ENCODE measurements around the gene SELENOM.

The SELENOM gene

GRCh38 chr22:31153357-31153756 lies 46.0 kb upstream of the SELENOM start:
- no peak overlapping the region for H3K4me2 ChIP-seq (ENCODE audit: insufficient read depth, low read length)
- H3K27ac ChIP-seq (ENCODE audit: low read length) = no peak overlapping the region
- no peak overlapping the region for H3K4me3 ChIP-seq (ENCODE audit: low read depth in 1 of 2, low read length in 2 of 2)
- H3K36me3 ChIP-seq (ENCODE audit: insufficient read depth, low read length) = no peaks in the 10 kb centered on the region
- H2AFZ ChIP-seq (ENCODE audit: low read depth, low read length) = no peak overlapping the region
- ATAC-seq (ENCODE audit: insufficient read depth, low read depth) (no peak), DNase-seq (no peak)
- no peak overlapping the region for H3K9ac ChIP-seq (ENCODE audit: low read depth, low read length)
- H3K4me1 ChIP-seq (ENCODE audit: insufficient read depth, low read length) = no peaks in the 10 kb centered on the region
- no peaks in the 10 kb centered on the region for H3K9me3 ChIP-seq (ENCODE audit: insufficient read depth, low read length, severe bottlenecking)
- no peaks in the 10 kb centered on the region for H3K79me2 ChIP-seq (ENCODE audit: insufficient read depth, low read length)
- H4K20me1 ChIP-seq (ENCODE audit: insufficient read depth, low read length) = no peaks in the 10 kb centered on the region
- peaks cover 3% of the 10 kb centered on the region for H3K27me3 ChIP-seq (ENCODE audit: insufficient read depth, low read length, poor library complexity)
- TF ChIP-seq EZH2 (IDR thresholded peaks at IDR 0.05; ENCODE audit: borderline replicate concordance, low read depth, low read length, severe bottlenecking) = no peak
- TF ChIP-seq CTCF (IDR thresholded peaks at IDR 0.05; ENCODE audit: borderline replicate concordance, extremely low read depth, low read length, poor library complexity, severe bottlenecking) = no peak

- H3K27ac ChIP-seq (ENCODE audit: low read length) = no peak overlapping the region
- DNase-seq = no peak
- H3K27me3 ChIP-seq (ENCODE audit: insufficient read depth, low read length, poor library complexity) = peaks cover 3% of the 10 kb centered on the region
- H3K9ac ChIP-seq (ENCODE audit: low read depth, low read length) = no peak overlapping the region
- H3K4me2 ChIP-seq (ENCODE audit: insufficient read depth, low read length) = no peak overlapping the region
- H3K79me2 ChIP-seq (ENCODE audit: insufficient read depth, low read length) = no peaks in the 10 kb centered on the region
- H3K4me1 ChIP-seq (ENCODE audit: insufficient read depth, low read length) = no peaks in the 10 kb centered on the region
- no peak overlapping the region for H2AFZ ChIP-seq (ENCODE audit: low read depth, low read length)
- TF ChIP-seq EZH2 (IDR thresholded peaks at IDR 0.05; ENCODE audit: borderline replicate concordance, low read depth, low read length, severe bottlenecking) (no peak), CTCF (IDR thresholded peaks at IDR 0.05; ENCODE audit: borderline replicate concordance, extremely low read depth, low read length, poor library complexity, severe bottlenecking) (no peak)
- peaks cover 3% of the 10 kb centered on the region for H3K9me3 ChIP-seq (ENCODE audit: insufficient read depth, low read length, severe bottlenecking)
- no peaks in the 10 kb centered on the region for H3K36me3 ChIP-seq (ENCODE audit: insufficient read depth, low read length)
- ATAC-seq (ENCODE audit: insufficient read depth, low read depth) = no peak
- no peak overlapping the region for H3K4me3 ChIP-seq (ENCODE audit: low read depth in 1 of 2, low read length in 2 of 2)
- no peaks in the 10 kb centered on the region for H4K20me1 ChIP-seq (ENCODE audit: insufficient read depth, low read length)
Measured at GRCh38 chr22:31151872-31152271, 44.5 kb upstream of the SELENOM start.

GRCh38 chr22:31150615-31151014 lies 43.2 kb upstream of the SELENOM start:
- Histone ChIP-seq H3K4me2 (ENCODE audit: insufficient read depth, low read length) (no peak overlapping the region), H3K4me1 (ENCODE audit: insufficient read depth, low read length) (no peaks in the 10 kb centered on the region), H3K27me3 (ENCODE audit: insufficient read depth, low read length, poor library complexity) (peaks cover 3% of the 10 kb centered on the region), H3K9ac (ENCODE audit: low read depth, low read length) (no peak overlapping the region), H2AFZ (ENCODE audit: low read depth, low read length) (no peak overlapping the region), H3K79me2 (ENCODE audit: insufficient read depth, low read length) (no peaks in the 10 kb centered on the region), H3K36me3 (ENCODE audit: insufficient read depth, low read length) (no peaks in the 10 kb centered on the region), H3K9me3 (ENCODE audit: insufficient read depth, low read length, severe bottlenecking) (peaks cover 3% of the 10 kb centered on the region), H3K4me3 (ENCODE audit: low read depth in 1 of 2, low read length in 2 of 2) (no peak overlapping the region), H4K20me1 (ENCODE audit: insufficient read depth, low read length) (no peaks in the 10 kb centered on the region), H3K27ac (ENCODE audit: low read length) (no peak overlapping the region)
- ATAC-seq (ENCODE audit: insufficient read depth, low read depth) (no peak), DNase-seq (no peak)
- TF ChIP-seq CTCF (IDR thresholded peaks at IDR 0.05; ENCODE audit: borderline replicate concordance, extremely low read depth, low read length, poor library complexity, severe bottlenecking) = peak; percentile 37
- TF ChIP-seq EZH2 (IDR thresholded peaks at IDR 0.05; ENCODE audit: borderline replicate concordance, low read depth, low read length, severe bottlenecking) = no peak

Data from DND-41 (cell line).